Astrocyte (in vitro differentiated cells and primary cell): Measurements from ENCODE around the gene BCO2.

Source experiments
- EZH2 ChIP-seq: IDR thresholded peaks from 2 replicates; pipeline ENCODE4 v1.6.1; 2012; ENCODE audit warnings: mild to moderate bottlenecking, low read length, inconsistent platforms; ENCODE audit not compliant: insufficient read depth
- TF ChIP-seq, protein P1 (sequence below): IDR thresholded peaks from 2 replicates; pipeline ENCODE4 v1.5.1; 2011; ENCODE audit warnings: low read depth, mild to moderate bottlenecking, inconsistent platforms, low read length, moderate library complexity; ENCODE audit not compliant: insufficient read depth

DNA sequence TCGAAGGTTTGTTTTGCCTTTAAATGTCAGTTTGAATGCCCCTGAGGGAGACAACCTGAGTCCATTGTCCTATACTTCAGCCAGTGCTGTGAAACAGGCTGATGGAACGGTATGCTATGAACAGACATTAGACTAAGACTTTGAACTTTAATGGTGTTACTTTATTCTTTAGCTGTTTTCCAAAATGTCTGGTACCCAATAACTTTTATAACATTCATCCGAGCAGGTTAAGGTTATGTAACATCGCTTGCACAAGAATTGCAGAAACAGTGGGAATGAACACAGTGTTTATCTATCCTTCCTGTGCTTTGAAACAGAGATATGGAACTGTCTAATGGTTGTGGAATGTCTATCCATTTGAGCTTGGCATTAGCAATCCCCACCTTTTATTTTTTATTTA lies 38.4 kb downstream of the BCO2 start:
- TF ChIP-seq, protein P1, sequence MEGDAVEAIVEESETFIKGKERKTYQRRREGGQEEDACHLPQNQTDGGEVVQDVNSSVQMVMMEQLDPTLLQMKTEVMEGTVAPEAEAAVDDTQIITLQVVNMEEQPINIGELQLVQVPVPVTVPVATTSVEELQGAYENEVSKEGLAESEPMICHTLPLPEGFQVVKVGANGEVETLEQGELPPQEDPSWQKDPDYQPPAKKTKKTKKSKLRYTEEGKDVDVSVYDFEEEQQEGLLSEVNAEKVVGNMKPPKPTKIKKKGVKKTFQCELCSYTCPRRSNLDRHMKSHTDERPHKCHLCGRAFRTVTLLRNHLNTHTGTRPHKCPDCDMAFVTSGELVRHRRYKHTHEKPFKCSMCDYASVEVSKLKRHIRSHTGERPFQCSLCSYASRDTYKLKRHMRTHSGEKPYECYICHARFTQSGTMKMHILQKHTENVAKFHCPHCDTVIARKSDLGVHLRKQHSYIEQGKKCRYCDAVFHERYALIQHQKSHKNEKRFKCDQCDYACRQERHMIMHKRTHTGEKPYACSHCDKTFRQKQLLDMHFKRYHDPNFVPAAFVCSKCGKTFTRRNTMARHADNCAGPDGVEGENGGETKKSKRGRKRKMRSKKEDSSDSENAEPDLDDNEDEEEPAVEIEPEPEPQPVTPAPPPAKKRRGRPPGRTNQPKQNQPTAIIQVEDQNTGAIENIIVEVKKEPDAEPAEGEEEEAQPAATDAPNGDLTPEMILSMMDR: no peak
- no peak for TF ChIP-seq EZH2
